Prostate gland (tissue), 2 donors: ENCODE data around the gene FAM3C. TPM values are rescaled to one million over a fixed set of nuclear protein-coding genes. Genes with fewer than 3 reads are reported as not detected.

Experiments
- DNase-seq: peaks from one replicate; pipeline ENCODE4 v3.0.0-alpha.2; 2019; ENCODE audit warnings: low spot score
- H3K27ac ChIP-seq, 2 donors: fragments of 200-600 bp; sonication (generic); 2 replicates each; pipeline ENCODE4 v1.5.1; 2017 to 2019
- H3K27me3 ChIP-seq: fragments of 200-600 bp; sonication (generic); replicated peaks from 2 replicates; pipeline ENCODE4 v1.5.1; 2019; ENCODE audit not compliant: insufficient read depth
- H3K36me3 ChIP-seq, 2 donors: fragments of 200-600 bp; sonication (generic); 1 replicate in 1 of 2; 2 replicates in 1 of 2; pipeline versions ENCODE4 v1.5.1 to v1.8.1; 2017 to 2019
- H3K4me1 ChIP-seq: fragments of 200-600 bp; sonication (generic); replicated peaks from 2 replicates; pipeline ENCODE4 v1.5.1; 2019
- H3K4me3 ChIP-seq, 2 donors: fragments of 200-600 bp; sonication (generic); 2 replicates each; pipeline ENCODE4 v1.5.1; 2017 to 2019
- H3K9me3 ChIP-seq: fragments of 200-600 bp; sonication (generic); 2 replicates; pipeline ENCODE4 v1.5.1; 2017
- POLR2A ChIP-seq: fragments of 450-650 bp; IDR thresholded peaks from one replicate; pipeline ENCODE4 v1.6.1; 2016; ENCODE audit warnings: antibody characterized with exemption, mild to moderate bottlenecking
- POLR2AphosphoS5 ChIP-seq: sonication (generic); formaldehyde crosslinking; IDR thresholded peaks from one replicate; pipeline ENCODE4 v1.6.1; 2017; ENCODE audit warnings: antibody characterized with exemption
- WGBS: methylation state at CpG from one replicate; pipeline ENCODE4 v1.1.5; 2018; 5-methylcytosine and 5-hydroxymethylcytosine counted together
- intact Hi-C: fragments of 100-400 bp; cut with DNase I; formaldehyde crosslinking; loops from one replicate; pipeline ENCODE4 v1.14.2; 2022
- total RNA-seq, 2 donors: library from RNA; depleted of rRNA; stranded (reverse); fragments of >200 nt; gene quantifications; one replicate each; pipeline ENCODE4 v1.1.0, GENCODE V29; 2016
- TF ChIP-seq, protein P1 (sequence below), 4 experiments: fragments of 200-600 bp in 2 of 4; fragments of 450-650 bp in 2 of 4; sonication (generic) in 2 of 4; IDR thresholded peaks; 1 replicate in 3 of 4; 2 replicates in 1 of 4; pipeline ENCODE4 v1.5.1; 2016 to 2019; ENCODE audit warnings: antibody characterized with exemption in 4 of 4, mild to moderate bottlenecking in 2 of 4, moderate library complexity in 2 of 4

Gene FAM3C
- total RNA-seq, 2 donors from 2014 or later: 31.9 to 34.8 TPM

DNA sequence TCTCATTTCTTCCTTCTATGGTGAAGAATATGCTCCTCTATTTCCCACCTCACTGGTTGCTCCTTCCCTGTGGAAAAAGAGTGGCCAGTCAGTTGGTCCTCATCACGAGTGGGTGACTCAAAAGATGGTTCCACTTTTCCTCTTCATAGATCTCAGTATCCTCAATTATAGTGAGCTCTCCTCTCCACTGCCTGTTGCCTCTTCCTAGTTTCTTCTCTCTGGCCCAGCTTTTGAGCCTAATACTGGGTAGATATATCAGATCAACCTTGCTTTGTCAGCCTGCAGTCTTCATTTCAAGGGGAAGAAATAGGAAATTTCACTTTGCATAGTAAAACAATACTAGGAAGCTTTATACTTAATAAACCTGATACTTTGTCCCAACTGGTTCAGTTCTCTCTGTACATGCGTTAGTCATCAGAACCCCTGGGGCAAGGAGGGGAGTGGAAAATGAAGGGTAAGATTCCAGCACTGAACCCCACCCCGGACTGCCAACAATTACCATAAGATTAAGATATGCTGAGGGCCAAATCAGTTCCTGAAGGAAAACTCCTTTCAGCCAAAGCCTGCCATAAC is 82.8 kb downstream of the FAM3C start:
- H3K4me3 ChIP-seq: no peak overlapping the region
- H3K9me3 ChIP-seq: no peaks in the 10 kb centered on the region
- DNase-seq: no peak
- H3K27me3 ChIP-seq: no peaks in the 10 kb centered on the region
- no peak overlapping the region for H3K27ac ChIP-seq
- no peaks in the 10 kb centered on the region for H3K36me3 ChIP-seq
- WGBS: 39% methylated on average over 3 of the region's 3 CpGs
- intact Hi-C loops: no loop called here
- H3K4me1 ChIP-seq: no peaks in the 10 kb centered on the region
- TF ChIP-seq POLR2AphosphoS5 (no peak), POLR2A (no peak)
- TF ChIP-seq, protein P1, sequence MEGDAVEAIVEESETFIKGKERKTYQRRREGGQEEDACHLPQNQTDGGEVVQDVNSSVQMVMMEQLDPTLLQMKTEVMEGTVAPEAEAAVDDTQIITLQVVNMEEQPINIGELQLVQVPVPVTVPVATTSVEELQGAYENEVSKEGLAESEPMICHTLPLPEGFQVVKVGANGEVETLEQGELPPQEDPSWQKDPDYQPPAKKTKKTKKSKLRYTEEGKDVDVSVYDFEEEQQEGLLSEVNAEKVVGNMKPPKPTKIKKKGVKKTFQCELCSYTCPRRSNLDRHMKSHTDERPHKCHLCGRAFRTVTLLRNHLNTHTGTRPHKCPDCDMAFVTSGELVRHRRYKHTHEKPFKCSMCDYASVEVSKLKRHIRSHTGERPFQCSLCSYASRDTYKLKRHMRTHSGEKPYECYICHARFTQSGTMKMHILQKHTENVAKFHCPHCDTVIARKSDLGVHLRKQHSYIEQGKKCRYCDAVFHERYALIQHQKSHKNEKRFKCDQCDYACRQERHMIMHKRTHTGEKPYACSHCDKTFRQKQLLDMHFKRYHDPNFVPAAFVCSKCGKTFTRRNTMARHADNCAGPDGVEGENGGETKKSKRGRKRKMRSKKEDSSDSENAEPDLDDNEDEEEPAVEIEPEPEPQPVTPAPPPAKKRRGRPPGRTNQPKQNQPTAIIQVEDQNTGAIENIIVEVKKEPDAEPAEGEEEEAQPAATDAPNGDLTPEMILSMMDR (IDR thresholded peaks at IDR 0.05): no peak

DNA sequence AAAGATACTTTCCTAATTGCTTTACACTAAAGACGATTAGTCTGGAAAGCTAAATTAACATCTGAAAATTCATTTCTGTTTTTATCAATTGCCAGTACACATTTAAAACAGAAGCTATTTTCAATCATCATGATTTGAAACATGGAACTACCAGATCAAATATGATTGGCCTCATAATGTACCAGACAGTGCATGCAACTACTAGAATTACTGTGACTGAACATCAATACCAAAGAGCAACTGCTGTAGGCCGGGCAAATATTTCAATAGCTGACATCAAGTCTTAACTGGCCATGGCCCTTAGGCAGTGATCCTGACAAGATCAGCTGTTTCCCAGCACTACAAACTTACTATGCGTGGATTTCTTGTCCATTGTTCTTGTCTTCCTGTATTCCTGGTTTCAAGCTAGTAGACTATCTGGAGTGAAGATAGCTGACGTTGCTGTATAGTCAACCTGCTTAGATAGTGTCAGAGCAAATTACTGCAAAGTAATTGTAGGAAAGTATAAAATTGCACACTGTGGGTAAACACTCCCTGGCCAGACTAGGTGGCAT is 89.0 kb downstream of the FAM3C start:
- intact Hi-C loops: no loop called here
- Histone ChIP-seq H3K36me3 (no peaks in the 10 kb centered on the region), H3K27me3 (no peaks in the 10 kb centered on the region), H3K9me3 (no peaks in the 10 kb centered on the region), H3K4me3 (no peak overlapping the region), H3K27ac (no peak overlapping the region), H3K4me1 (no peaks in the 10 kb centered on the region)
- no peak for TF ChIP-seq POLR2AphosphoS5
- TF ChIP-seq, protein P1 (IDR thresholded peaks at IDR 0.05): no peak
- TF ChIP-seq POLR2A: no peak
- WGBS: 56% methylated on average over 4 of the region's 4 CpGs
- no peak for DNase-seq

DNA sequence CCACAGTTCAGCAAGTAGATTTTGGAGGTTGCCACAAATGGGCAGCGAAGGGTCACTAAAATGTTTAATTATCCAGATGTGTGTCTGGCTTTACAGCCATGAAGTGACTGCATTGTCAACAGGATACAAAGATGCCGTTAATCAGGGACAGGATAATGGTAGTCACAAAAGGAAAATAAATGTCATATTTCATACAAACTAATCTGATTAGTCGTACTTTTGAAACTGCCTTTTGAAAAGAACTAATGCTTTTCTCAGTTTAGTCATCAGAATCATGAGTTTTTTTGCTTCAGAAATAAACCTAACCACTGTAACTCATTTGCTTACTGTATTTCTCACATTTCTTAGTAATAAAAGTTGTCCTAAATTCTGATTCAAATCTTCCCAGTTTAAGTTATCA is 89.5 kb downstream of the FAM3C start:
- intact Hi-C loops: no loop called here
- H3K9me3 ChIP-seq: no peaks in the 10 kb centered on the region
- TF ChIP-seq POLR2A (no peak), POLR2AphosphoS5 (no peak)
- TF ChIP-seq, protein P1 (IDR thresholded peaks at IDR 0.05): no peak
- H3K27ac ChIP-seq: no peak overlapping the region
- no peaks in the 10 kb centered on the region for H3K27me3 ChIP-seq
- DNase-seq: no peak
- no peaks in the 10 kb centered on the region for H3K4me1 ChIP-seq
- WGBS: 63% methylated on average over 3 of the region's 3 CpGs
- H3K36me3 ChIP-seq: no peaks in the 10 kb centered on the region
- H3K4me3 ChIP-seq: no peak overlapping the region

DNA sequence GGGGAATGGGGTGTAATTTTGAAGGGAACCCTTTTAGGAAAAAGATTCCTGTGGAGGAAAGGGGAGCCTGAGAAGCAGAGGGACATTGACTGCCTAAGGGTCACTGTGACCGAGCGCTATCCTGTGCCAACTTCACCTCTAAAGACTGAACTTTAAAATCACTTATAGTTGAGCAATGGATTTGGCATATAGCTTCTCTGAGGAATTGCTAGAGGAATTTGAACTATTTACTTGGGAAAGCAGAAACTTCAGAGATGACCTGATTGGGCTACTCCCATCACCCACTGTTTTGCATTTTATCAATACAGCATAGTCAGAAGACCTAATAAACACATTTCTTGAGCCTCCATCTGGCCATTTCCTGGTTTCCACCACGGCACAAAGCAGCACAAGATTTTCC is 91.0 kb downstream of the FAM3C start:
- no peak for TF ChIP-seq POLR2AphosphoS5
- no peak for TF ChIP-seq POLR2A
- TF ChIP-seq, protein P1 (IDR thresholded peaks at IDR 0.05): no peak
- Histone ChIP-seq H3K27ac (no peak overlapping the region), H3K4me3 (no peak overlapping the region), H3K27me3 (no peaks in the 10 kb centered on the region), H3K4me1 (no peaks in the 10 kb centered on the region), H3K9me3 (no peaks in the 10 kb centered on the region), H3K36me3 (no peaks in the 10 kb centered on the region)
- 93% methylated on average over 3 of the region's 3 CpGs for WGBS
- no peak for DNase-seq
- intact Hi-C loops: no loop called here

DNA sequence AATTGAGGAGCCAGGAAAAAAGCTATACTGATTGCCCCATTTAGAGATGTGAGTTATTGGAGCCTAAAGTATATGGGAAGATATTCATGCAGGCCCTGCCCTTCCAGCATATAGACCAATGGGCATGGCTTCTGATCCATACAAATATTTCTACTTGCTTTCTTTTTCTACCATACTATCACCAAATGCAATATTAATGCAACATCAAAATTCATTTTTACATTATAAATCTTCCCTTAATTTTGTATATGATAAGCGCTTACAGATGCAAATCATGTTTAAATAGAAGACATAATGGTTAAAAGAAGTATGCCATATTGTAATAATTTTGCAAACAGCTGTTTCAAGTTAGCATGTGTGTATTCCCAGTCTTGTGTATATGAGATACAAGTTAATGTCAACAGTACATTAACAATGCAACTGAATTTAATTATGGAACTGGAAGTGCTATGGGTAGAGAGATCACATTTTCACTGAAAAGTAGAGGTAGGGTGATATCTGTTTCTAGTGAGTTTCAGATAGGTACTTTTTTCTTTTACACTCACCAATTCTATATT is 91.9 kb downstream of the FAM3C start:
- Histone ChIP-seq H3K4me3 (no peak overlapping the region), H3K36me3 (no peaks in the 10 kb centered on the region), H3K27ac (no peak overlapping the region), H3K4me1 (no peaks in the 10 kb centered on the region), H3K9me3 (no peaks in the 10 kb centered on the region), H3K27me3 (no peaks in the 10 kb centered on the region)
- intact Hi-C loops: no loop called here
- DNase-seq: no peak
- WGBS: 93% methylated on average over 1 of the region's 1 CpG
- no peak for TF ChIP-seq POLR2AphosphoS5
- TF ChIP-seq POLR2A: no peak
- TF ChIP-seq, protein P1 (IDR thresholded peaks at IDR 0.05): no peak
